Panc1 (cell line): ENCODE measurements around the gene EFCAB11. TPM values are rescaled to one million over a fixed set of nuclear protein-coding genes. Genes with fewer than 3 reads are reported as not detected.

Source experiments
- ATAC-seq: fragments of 200-7000 bp; cut with Tn5 transposase; 2 replicates; pipeline ENCODE4 v1.9.1; 2020; ENCODE audit warnings: mild to moderate bottlenecking, moderate library complexity
- BruUV-seq: library from RNA; stranded (reverse); fragments of 400-500 nt; replicated peaks from 2 replicates; lab custom pipeline; 2021; lab: Mats Ljungman, UMichigan
- CTCF ChIA-PET: fragments of 300-600 bp; sonication (Branson Sonifier 250); formaldehyde crosslinking; loops from one replicate; lab custom pipeline; 2022; ENCODE audit warnings: antibody characterized with exemption; lab: Charles Lee
- POLR2A ChIA-PET: fragments of 300-600 bp; sonication (Branson Sonifier 250); formaldehyde crosslinking; loops from one replicate; lab custom pipeline; 2022; ENCODE audit warnings: antibody characterized with exemption; lab: Charles Lee
- DNase-seq: peaks from one replicate; pipeline ENCODE4 v3.0.0-alpha.2; 2010; ENCODE audit warnings: low read depth, low spot score
- H3K27ac ChIP-seq: 2 replicates; pipeline ENCODE4 v1.5.1; 2011; ENCODE audit warnings: mild to moderate bottlenecking, low read length, inconsistent platforms
- H3K27me3 ChIP-seq: fragments of 200-500 bp; sonication (Bioruptor generic); 2 replicates; pipeline ENCODE4 v1.6.0; 2014; ENCODE audit warnings: low read length, inconsistent platforms; ENCODE audit not compliant: control insufficient read depth, insufficient read depth
- H3K36me3 ChIP-seq: fragments of 200-500 bp; sonication (Bioruptor generic); 2 replicates; pipeline ENCODE4 v1.5.1; 2014; ENCODE audit warnings: inconsistent platforms, mild to moderate bottlenecking, low read length, moderate library complexity; ENCODE audit not compliant: control insufficient read depth, insufficient read depth
- H3K4me1 ChIP-seq: 2 replicates; pipeline ENCODE4 v1.5.1; 2011; ENCODE audit warnings: inconsistent platforms, mild to moderate bottlenecking, low read length, moderate library complexity; ENCODE audit not compliant: control insufficient read depth, insufficient read depth
- H3K4me3 ChIP-seq, 2 experiments: 2 replicates each; pipeline ENCODE4 v1.5.1; 2011 to 2012; ENCODE audit warnings: low read depth in 2 of 2, low read length in 2 of 2, mild to moderate bottlenecking in 2 of 2, inconsistent platforms in 1 of 2, moderate library complexity in 1 of 2
- H3K9me3 ChIP-seq: fragments of 200-500 bp; sonication (Bioruptor generic); 2 replicates; pipeline ENCODE4 v1.5.1; 2014; ENCODE audit warnings: low read depth, mild to moderate bottlenecking, inconsistent platforms, low read length, moderate library complexity; ENCODE audit not compliant: control insufficient read depth, insufficient read depth
- CTCF ChIP-seq: fragments of 450-650 bp; IDR thresholded peaks from 2 replicates; pipeline ENCODE4 v1.5.1; 2017; ENCODE audit warnings: mild to moderate bottlenecking
- POLR2AphosphoS5 ChIP-seq: IDR thresholded peaks from 2 replicates; pipeline ENCODE4 v1.6.1; 2012; ENCODE audit warnings: mild to moderate bottlenecking, low read depth, low read length, moderate library complexity
- REST ChIP-seq, 2 experiments: IDR thresholded peaks; 2 replicates each; pipeline ENCODE4 v1.6.1; 2011 to 2012; ENCODE audit warnings: low read depth in 2 of 2, control low read depth in 1 of 2, low read length in 1 of 2, mild to moderate bottlenecking in 1 of 2, moderate library complexity in 1 of 2; ENCODE audit not compliant: insufficient read depth in 1 of 2
- SIN3A ChIP-seq: IDR thresholded peaks from 2 replicates; pipeline ENCODE4 v1.6.1; 2012; ENCODE audit warnings: low read depth, mild to moderate bottlenecking, low read length, moderate library complexity, borderline replicate concordance; ENCODE audit not compliant: insufficient read depth
- TCF7L2 ChIP-seq: IDR thresholded peaks from 2 replicates; pipeline ENCODE4 v1.6.1; 2011; ENCODE audit warnings: mild to moderate bottlenecking, low read depth, low read length, inconsistent platforms
- in situ Hi-C: cut with HindIII; loops from 2 replicates; pipeline ENCODE4 v1.10.0; 2016; ENCODE audit warnings: low sequenced_read_pairs, low pct_unique_long_range_greater_than_20kb
- intact Hi-C: fragments of 100-400 bp; cut with micrococcal nuclease; formaldehyde crosslinking; loops from one replicate; pipeline ENCODE4 v1.10.0; 2022; ENCODE audit not compliant: unreplicated experiment
- total RNA-seq: library from RNA; stranded (reverse); gene quantifications from one replicate; pipeline ENCODE4 v1.2.1, GENCODE V29; 2021; ENCODE audit not compliant: unreplicated experiment

Gene EFCAB11
- total RNA-seq, 1 experiment from 2014 or later: 12.3 TPM

- intact Hi-C loops: no loop called here
- Histone ChIP-seq H3K4me1 (no peaks in the 10 kb centered on the region), H3K27ac (no peak overlapping the region), H3K27me3 (no peaks in the 10 kb centered on the region), H3K9me3 (no peaks in the 10 kb centered on the region), H3K36me3 (no peaks in the 10 kb centered on the region), H3K4me3 (no peak overlapping the region)
- TF ChIP-seq REST (IDR thresholded peaks at IDR 0.05; ENCODE audit: insufficient read depth in 1 of 2, low read depth in 2 of 2, low read length in 1 of 2) (no peak), SIN3A (no peak), CTCF (no peak), POLR2AphosphoS5 (no peak), TCF7L2 (no peak)
- ChIA-PET CTCF (no interaction called here), POLR2A (interaction anchor here (0.5 kb wide), 1 partner anchor 1167 kb away, joined by 13 read pairs; no protein-coding TSS in a partner anchor)
- DNase-seq: no peak
- no peak for ATAC-seq
- in situ Hi-C loops: no loop called here
- no TSS peak for BruUV-seq
These were observed 7.2 kb downstream of the EFCAB11 start for GRCh38 chr14:89947344-89947743.

- DNase-seq (no peak), ATAC-seq (no peak)
- ChIA-PET POLR2A (no interaction called here), CTCF (no interaction called here)
- no peak for TF ChIP-seq REST (IDR thresholded peaks at IDR 0.05; ENCODE audit: insufficient read depth in 1 of 2, low read depth in 2 of 2, low read length in 1 of 2)
- TF ChIP-seq SIN3A: no peak
- no peak for TF ChIP-seq POLR2AphosphoS5
- no peak for TF ChIP-seq TCF7L2
- TF ChIP-seq CTCF: no peak
- Histone ChIP-seq H3K27me3 (no peaks in the 10 kb centered on the region), H3K27ac (no peak overlapping the region), H3K36me3 (no peaks in the 10 kb centered on the region), H3K4me1 (no peaks in the 10 kb centered on the region), H3K9me3 (no peaks in the 10 kb centered on the region), H3K4me3 (no peak overlapping the region)
- BruUV-seq: no TSS peak
- intact Hi-C loops: no loop called here
- in situ Hi-C loops: no loop called here
These were observed 12.6 kb downstream of the EFCAB11 start for GRCh38 chr14:89941830-89942377.
